ENCODE results near the gene IRF2BP2.

DNA sequence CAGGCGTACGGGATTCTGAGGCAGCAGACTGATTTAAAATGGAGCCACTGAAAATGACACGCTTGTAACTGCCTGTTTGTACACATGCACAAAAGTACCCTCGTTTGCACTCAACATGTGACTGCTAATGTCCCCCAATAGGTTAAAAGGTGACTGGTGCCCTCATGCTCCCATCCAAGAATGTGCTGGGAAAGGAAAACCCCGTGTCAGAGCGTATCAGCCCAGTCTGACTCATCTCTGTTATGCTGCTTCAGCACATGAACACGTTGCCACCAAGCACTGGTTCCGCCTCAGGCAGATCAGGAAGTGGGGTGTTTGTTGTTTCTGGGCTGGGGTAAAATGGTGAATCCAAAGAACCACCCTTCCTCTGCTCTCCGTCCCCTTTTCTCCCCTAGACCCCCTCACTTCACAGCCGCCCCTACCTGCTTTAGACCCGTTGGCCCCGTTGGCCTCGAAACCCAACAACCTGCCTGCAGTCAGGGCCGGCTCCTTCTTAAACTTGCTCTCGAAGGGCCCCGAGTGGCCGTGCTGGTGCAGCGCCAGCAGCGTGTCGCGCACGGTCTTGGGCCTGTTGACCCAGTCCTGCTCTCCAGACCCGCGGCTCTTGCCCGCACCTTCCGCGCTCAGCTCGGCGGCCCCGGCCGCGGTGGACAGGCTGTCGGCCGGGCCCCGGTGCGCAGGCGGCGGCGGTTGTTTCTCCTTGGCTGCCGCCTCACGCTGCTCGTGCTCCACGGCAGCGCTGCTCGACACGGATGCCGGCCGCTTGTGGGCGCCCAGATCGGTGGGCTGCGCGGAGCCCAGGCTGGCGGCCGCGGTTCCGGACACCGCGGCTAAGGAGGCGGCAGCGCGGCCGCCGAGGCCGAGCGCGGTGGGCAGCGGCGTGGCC, 1.7 kb downstream of the IRF2BP2 start:
- TF ChIP-seq, protein P1, sequence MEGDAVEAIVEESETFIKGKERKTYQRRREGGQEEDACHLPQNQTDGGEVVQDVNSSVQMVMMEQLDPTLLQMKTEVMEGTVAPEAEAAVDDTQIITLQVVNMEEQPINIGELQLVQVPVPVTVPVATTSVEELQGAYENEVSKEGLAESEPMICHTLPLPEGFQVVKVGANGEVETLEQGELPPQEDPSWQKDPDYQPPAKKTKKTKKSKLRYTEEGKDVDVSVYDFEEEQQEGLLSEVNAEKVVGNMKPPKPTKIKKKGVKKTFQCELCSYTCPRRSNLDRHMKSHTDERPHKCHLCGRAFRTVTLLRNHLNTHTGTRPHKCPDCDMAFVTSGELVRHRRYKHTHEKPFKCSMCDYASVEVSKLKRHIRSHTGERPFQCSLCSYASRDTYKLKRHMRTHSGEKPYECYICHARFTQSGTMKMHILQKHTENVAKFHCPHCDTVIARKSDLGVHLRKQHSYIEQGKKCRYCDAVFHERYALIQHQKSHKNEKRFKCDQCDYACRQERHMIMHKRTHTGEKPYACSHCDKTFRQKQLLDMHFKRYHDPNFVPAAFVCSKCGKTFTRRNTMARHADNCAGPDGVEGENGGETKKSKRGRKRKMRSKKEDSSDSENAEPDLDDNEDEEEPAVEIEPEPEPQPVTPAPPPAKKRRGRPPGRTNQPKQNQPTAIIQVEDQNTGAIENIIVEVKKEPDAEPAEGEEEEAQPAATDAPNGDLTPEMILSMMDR (conservative IDR thresholded peaks at IDR 0.05): no peak
- no peak for TF ChIP-seq EZH2 (IDR thresholded peaks at IDR 0.05; ENCODE audit: low read depth)

Measured in PC-9 (cell line).